Type B pancreatic cell (in vitro differentiated cells): Measurements from ENCODE around the gene LTBP1. TPM values are rescaled to one million over a fixed set of nuclear protein-coding genes. Genes with fewer than 3 reads are reported as not detected.

Source experiments
- DNase-seq: peaks from one replicate; pipeline ENCODE4 v3.0.0; 2021; ENCODE audit warnings: mixed read lengths; ENCODE audit not compliant: unreplicated experiment; ENCODE audit errors: extremely low spot score
- H3K27ac Mint-ChIP-seq: 2 replicates; pipeline ENCODE4 v1.8.0; 2021; ENCODE audit warnings: mild to moderate bottlenecking, mixed read lengths
- H3K27me3 Mint-ChIP-seq: 2 replicates; pipeline ENCODE4 v1.8.0; 2021; ENCODE audit warnings: mixed read lengths
- H3K36me3 Mint-ChIP-seq: 2 replicates; pipeline ENCODE4 v1.8.0; 2021; ENCODE audit warnings: mixed read lengths
- H3K4me1 Mint-ChIP-seq: one replicate; pipeline ENCODE4 v1.8.0; 2021; ENCODE audit warnings: mixed read lengths; ENCODE audit not compliant: unreplicated experiment
- H3K4me3 Mint-ChIP-seq: 2 replicates; pipeline ENCODE4 v1.8.0; 2021; ENCODE audit warnings: mild to moderate bottlenecking, mixed read lengths
- H3K9me3 Mint-ChIP-seq: 2 replicates; pipeline ENCODE4 v1.8.0; 2021; ENCODE audit warnings: mixed read lengths
- total RNA-seq: library from RNA; stranded (reverse); gene quantifications from 2 replicates; pipeline ENCODE4 v1.2.1, GENCODE V29; 2021; ENCODE audit warnings: low replicate concordance
- TF ChIP-seq, protein P1 (sequence below): fragments of 200-600 bp; sonication (generic); conservative IDR thresholded peaks from 2 replicates; pipeline ENCODE4 v1.5.0; 2021; ENCODE audit warnings: antibody characterized with exemption, mild to moderate bottlenecking

The LTBP1 gene
- total RNA-seq, 1 donor from 2014 or later = 53.3 TPM

DNA sequence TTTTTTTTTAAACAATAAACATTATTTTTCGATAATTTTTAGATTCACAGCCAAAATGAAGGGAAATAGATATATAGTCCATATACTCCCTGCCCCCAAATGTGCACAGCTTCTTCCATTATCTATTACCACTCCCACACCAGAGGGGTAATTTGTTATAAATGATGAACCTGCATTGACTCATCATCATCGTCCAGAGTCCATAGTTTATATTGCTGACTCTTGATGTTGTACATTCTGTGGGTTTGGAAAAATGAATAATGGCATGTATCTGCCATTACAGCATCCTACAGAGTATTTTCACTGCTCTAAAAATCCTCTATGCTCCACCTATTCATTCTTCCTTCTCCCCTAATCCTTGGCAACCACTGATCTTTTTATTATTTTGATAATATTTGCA lies 121.5 kb downstream of the LTBP1 start:
- Mint-ChIP-seq H3K36me3 (peaks cover 8% of the 10 kb centered on the region), H3K9me3 (no peaks in the 10 kb centered on the region), H3K27me3 (no peaks in the 10 kb centered on the region), H3K27ac (no peak overlapping the region), H3K4me3 (no peak overlapping the region), H3K4me1 (peaks cover 14% of the 10 kb centered on the region)
- TF ChIP-seq, protein P1, sequence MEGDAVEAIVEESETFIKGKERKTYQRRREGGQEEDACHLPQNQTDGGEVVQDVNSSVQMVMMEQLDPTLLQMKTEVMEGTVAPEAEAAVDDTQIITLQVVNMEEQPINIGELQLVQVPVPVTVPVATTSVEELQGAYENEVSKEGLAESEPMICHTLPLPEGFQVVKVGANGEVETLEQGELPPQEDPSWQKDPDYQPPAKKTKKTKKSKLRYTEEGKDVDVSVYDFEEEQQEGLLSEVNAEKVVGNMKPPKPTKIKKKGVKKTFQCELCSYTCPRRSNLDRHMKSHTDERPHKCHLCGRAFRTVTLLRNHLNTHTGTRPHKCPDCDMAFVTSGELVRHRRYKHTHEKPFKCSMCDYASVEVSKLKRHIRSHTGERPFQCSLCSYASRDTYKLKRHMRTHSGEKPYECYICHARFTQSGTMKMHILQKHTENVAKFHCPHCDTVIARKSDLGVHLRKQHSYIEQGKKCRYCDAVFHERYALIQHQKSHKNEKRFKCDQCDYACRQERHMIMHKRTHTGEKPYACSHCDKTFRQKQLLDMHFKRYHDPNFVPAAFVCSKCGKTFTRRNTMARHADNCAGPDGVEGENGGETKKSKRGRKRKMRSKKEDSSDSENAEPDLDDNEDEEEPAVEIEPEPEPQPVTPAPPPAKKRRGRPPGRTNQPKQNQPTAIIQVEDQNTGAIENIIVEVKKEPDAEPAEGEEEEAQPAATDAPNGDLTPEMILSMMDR = no peak
- no peak for DNase-seq

- Mint-ChIP-seq H3K9me3 (no peaks in the 10 kb centered on the region), H3K36me3 (peaks cover 8% of the 10 kb centered on the region), H3K4me1 (peaks cover 14% of the 10 kb centered on the region), H3K27me3 (no peaks in the 10 kb centered on the region), H3K4me3 (no peak overlapping the region), H3K27ac (peak overlapping the region; percentile 69)
- no peak for DNase-seq
- TF ChIP-seq, protein P1 = no peak
Observed at GRCh38 chr2:33069894-33070651, 123.3 kb downstream of the LTBP1 start.

- H3K4me1 Mint-ChIP-seq = peaks cover 19% of the 10 kb centered on the region
- H3K27me3 Mint-ChIP-seq = no peaks in the 10 kb centered on the region
- no peak overlapping the region for H3K4me3 Mint-ChIP-seq
- H3K27ac Mint-ChIP-seq = peak overlapping the region; percentile 88
- H3K9me3 Mint-ChIP-seq = no peaks in the 10 kb centered on the region
- no peak for DNase-seq
- peaks cover 8% of the 10 kb centered on the region for H3K36me3 Mint-ChIP-seq
- TF ChIP-seq, protein P1 = no peak
Observed at GRCh38 chr2:33071591-33071990, 124.8 kb downstream of the LTBP1 start.

- Mint-ChIP-seq H3K4me1 (peaks cover 27% of the 10 kb centered on the region), H3K9me3 (no peaks in the 10 kb centered on the region), H3K4me3 (peak overlapping the region; percentile 2), H3K27ac (peak overlapping the region; percentile 88), H3K27me3 (no peaks in the 10 kb centered on the region), H3K36me3 (peaks cover 8% of the 10 kb centered on the region)
- no peak for DNase-seq
- TF ChIP-seq, protein P1 = no peak
Observed at GRCh38 chr2:33072614-33073013, 125.9 kb downstream of the LTBP1 start.

DNA sequence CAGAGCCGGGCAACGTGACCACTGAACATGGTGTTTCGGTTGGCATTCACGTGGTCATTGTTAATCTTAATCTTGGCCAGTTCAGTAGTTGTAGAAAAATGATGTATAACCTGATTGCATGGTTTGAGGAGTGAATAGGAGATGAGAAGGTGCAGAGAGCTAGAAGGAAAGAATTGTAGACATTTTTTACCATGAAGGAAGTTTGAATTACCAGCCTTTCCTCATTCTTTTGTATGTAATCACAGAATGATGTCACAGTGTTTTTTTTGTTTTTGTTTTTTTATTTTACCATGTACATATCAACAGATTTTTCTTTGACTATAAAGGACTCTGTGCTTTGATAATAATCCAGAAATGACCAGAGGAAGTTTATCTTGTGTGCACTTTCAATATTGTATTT lies 126.3 kb downstream of the LTBP1 start:
- Mint-ChIP-seq H3K27ac (peak overlapping the region; percentile 88), H3K27me3 (no peaks in the 10 kb centered on the region), H3K4me3 (peak overlapping the region; percentile 2), H3K9me3 (no peaks in the 10 kb centered on the region), H3K36me3 (peaks cover 8% of the 10 kb centered on the region), H3K4me1 (peaks cover 31% of the 10 kb centered on the region)
- TF ChIP-seq, protein P1 = no peak
- DNase-seq = no peak
